Spleen (tissue), 7 donors: ENCODE results near the gene ST6GALNAC4.

Source experiments
- POLR2A ChIP-seq, 3 donors: fragments of 450-650 bp; IDR thresholded peaks; one replicate each; pipeline ENCODE4 v1.5.1; 2017; ENCODE audit warnings: antibody characterized with exemption in 3 of 3, mild to moderate bottlenecking in 1 of 3
- POLR2AphosphoS5 ChIP-seq, 3 donors: sonication (generic); formaldehyde crosslinking; IDR thresholded peaks; one replicate each; pipeline ENCODE4 v1.5.1; 2017; ENCODE audit warnings: antibody characterized with exemption in 3 of 3
- TF ChIP-seq, protein P1 (sequence below), 11 experiments: fragments of 200-600 bp in 7 of 11; fragments of 450-650 bp in 4 of 11; sonication (generic) in 4 of 11; IDR thresholded peaks in 8 of 11; conservative IDR thresholded peaks in 3 of 11; 1 replicate in 7 of 11; 2 replicates in 4 of 11; pipeline versions ENCODE4 v1.4.0 to v1.8.0; 2016 to 2021; ENCODE audit warnings: antibody characterized with exemption in 11 of 11, inconsistent platforms in 4 of 11, mild to moderate bottlenecking in 1 of 11
- donor health status: DM: no; HTN: no; CAD: no; lungs with moderate emphysema.
- donor health status: DM: no; HTN: no; CAD: no.
- donor health status: DM: no; HTN: no; CAD: no.

DNA sequence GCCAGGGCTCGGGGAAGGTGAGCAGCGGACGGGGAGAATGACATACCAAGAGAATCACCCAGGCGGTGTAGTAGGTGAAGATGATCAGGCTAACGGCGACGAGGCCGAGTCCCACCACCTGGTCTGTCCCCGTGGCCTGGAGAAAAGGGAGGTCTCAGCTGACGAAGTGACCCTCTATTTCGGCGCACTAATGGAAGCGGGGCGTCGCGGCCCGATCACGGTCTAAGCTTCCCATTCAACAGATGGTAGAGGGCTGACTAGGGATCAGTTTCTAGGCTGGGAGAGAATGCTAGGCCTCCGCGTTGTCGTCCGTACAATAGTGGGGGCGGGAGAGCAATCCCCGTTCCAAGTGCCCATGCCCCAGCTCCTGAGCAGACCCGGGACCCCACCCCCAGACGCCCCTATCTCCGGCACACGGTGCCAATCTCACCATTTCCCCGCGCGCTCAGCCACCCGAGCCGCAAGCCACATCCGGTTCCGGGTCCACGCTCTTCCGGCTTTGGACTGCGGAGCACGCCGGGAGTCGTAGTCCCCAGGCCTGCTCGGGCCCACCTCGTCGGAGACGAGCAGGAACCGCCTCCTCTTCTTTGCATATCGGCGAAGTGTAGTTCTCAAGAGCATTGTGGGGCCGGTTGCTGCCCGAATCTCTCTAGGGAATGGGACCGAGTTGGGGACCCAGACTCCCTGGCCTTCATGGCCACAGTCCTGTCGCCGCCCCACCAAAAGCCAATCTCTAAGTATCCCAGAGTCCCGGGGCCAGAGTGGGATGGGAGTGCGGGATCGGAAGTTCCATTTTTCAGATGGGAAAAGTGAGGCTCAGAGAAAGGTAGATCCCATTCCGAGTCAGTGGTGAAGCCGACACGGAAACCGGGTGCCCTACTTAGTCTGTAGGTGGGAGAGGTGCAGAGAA, 20.8 kb upstream of the ST6GALNAC4 start, which contains the start of gene DPM2:
- TF ChIP-seq, protein P1, sequence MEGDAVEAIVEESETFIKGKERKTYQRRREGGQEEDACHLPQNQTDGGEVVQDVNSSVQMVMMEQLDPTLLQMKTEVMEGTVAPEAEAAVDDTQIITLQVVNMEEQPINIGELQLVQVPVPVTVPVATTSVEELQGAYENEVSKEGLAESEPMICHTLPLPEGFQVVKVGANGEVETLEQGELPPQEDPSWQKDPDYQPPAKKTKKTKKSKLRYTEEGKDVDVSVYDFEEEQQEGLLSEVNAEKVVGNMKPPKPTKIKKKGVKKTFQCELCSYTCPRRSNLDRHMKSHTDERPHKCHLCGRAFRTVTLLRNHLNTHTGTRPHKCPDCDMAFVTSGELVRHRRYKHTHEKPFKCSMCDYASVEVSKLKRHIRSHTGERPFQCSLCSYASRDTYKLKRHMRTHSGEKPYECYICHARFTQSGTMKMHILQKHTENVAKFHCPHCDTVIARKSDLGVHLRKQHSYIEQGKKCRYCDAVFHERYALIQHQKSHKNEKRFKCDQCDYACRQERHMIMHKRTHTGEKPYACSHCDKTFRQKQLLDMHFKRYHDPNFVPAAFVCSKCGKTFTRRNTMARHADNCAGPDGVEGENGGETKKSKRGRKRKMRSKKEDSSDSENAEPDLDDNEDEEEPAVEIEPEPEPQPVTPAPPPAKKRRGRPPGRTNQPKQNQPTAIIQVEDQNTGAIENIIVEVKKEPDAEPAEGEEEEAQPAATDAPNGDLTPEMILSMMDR (IDR thresholded peaks at IDR 0.05 in 8 of 11, conservative IDR thresholded peaks at IDR 0.05 in 3 of 11): peak in 1 of 11 experiments; percentile 24
- TF ChIP-seq POLR2AphosphoS5 (IDR thresholded peaks at IDR 0.05) (peak; percentile 96 to 98 (median 98)), POLR2A (IDR thresholded peaks at IDR 0.05) (peak in 1 of 3 donors; percentile 39)
